Right ventricle myocardium superior (tissue), 1 donor: ENCODE data around the gene OTUB1. TPM values are rescaled to one million over a fixed set of nuclear protein-coding genes. Genes with fewer than 3 reads are reported as not detected.
"Not testable (repeated sequence)": the region's sequence is repeated elsewhere in the genome, so short reads cannot be mapped to it uniquely, and the experiment has no call there.

Experiments used
- ATAC-seq: fragments of 200-7000 bp; cut with Tn5 transposase; one replicate; pipeline ENCODE4 v1.9.1; 2020; ENCODE audit warnings: mild to moderate bottlenecking; ENCODE audit not compliant: poor library complexity
- DNase-seq: peaks from one replicate; pipeline ENCODE4 v3.0.0-alpha.2; 2020
- intact Hi-C: fragments of 100-400 bp; cut with DNase I; formaldehyde crosslinking; loops from one replicate; pipeline ENCODE4 v1.11.2; 2022
- total RNA-seq: library from RNA; stranded (reverse); fragmentation: NEBNext Ultra II Directional; extraction: Animal tissue kit (Norgen Biotek cat#: 25700); gene quantifications from one replicate; pipeline ENCODE4 v1.2.1, GENCODE V29; 2021
- donor health status: DM: no; HTN: yes; CAD: no; lungs with severe emphysema.

Gene OTUB1
- total RNA-seq, 1 donor from 2014 or later, result 52.2 TPM

- intact Hi-C loops, result no loop called here
- ATAC-seq (no peak), DNase-seq (no peak)
Measured at GRCh38 chr11:63970902-63971301, 15.3 kb upstream of the OTUB1 start.

- DNase-seq, intact Hi-C loops, ATAC-seq: not testable (repeated sequence)
Measured at GRCh38 chr11:63973912-63974258, 12.4 kb upstream of the OTUB1 start.

DNA sequence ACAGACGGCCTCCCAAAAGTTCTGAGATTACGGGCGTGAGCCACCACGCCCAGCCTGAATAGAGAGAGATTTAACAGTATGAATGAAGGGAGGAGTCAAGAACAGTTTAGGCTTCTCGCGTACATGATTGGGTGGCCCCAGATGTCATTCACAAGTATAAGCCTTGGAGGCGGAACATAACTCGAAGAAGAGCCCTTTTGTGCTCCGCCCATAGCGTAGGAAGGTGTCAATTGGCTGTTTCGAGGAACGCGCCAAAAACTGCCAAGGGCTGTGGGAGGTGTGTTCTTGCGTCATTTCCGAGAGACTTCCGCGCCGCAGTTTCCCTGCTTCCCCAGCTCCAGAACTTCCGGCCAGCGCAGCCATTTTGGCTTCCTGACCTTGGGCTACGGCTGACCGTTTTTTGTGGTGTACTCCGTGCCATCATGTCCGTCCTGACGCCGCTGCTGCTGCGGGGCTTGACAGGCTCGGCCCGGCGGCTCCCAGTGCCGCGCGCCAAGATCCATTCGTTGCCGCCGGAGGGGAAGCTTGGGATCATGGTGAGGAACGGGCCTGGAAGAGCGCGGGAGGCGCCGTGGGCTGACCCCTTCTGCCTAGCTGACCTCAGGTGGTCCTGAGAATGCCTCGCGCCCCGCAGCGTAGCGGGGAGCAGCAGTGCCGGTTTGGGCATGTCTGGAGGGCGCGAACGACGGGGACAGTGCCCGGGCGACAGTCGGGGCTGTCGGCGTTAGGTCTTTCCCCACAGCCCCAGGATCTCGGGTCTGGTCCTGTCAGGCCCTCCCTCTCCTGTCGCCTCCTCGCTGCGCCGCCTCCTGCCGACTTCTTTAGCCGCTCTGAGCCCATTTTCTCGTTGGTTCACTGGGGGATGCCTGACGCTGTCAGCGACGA is 11.7 kb upstream of the OTUB1 start, which contains the start of gene COX8A:
Gene COX8A, plus strand, starts transcription at position 362 of the 885 bp plus-strand sequence. Its CDS starts 61 bp downstream, at position 423.
- DNase-seq, result peak; percentile 97
- intact Hi-C loops, result no loop called here
- ATAC-seq, result peak; percentile 94

- intact Hi-C loops, result no loop called here
- ATAC-seq (no peak), DNase-seq (no peak)
Measured at GRCh38 chr11:63978551-63979239, 7.5 kb upstream of the OTUB1 start.

- ATAC-seq (no peak), DNase-seq (no peak)
- intact Hi-C loops, result no loop called here
Measured at GRCh38 chr11:63979426-63979825, 6.8 kb upstream of the OTUB1 start.

DNA sequence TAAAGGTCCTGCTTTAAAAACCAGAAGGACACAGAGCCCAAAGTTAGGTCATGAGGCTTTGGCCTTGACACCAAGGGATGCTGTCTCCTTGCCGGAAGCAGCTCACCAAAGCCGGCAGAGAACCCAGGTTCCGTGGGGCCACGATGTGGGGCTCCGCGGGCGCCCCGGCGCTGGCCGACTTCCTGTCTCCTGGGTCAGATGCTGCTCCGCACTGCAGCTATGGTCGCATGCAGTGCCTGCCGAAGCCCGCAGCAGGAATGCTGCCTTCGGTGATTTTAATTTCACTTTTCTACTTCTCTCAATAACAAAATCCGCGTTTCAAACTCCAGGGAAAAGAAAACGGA is 454 bp upstream of the OTUB1 start:
- intact Hi-C loops, result no loop called here
- ATAC-seq, result peak; percentile 40
- DNase-seq, result peak; percentile 75

- intact Hi-C loops, result no loop called here
- ATAC-seq (no peak), DNase-seq (no peak)
Measured at GRCh38 chr11:63986932-63987513, 785 bp downstream of the OTUB1 start.

DNA sequence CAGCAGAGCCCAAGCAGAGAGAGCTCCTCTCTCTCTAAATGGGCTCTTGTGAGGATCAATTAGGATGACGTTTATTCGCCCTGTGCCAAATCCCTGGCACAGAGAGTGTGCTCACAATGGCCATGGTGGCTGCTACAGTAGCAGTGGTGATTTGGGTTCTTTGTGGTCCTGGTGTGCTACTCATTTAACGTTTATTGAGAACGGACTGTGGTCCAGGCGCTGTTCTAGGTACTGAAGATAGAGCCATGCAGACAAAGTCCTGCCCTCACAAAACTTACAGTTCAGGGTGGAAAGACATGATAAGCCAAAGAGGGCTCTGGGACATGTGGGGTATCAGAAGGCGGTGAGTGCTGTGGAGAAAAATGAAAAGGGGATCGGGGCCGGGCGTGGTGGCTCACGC is 5.3 kb downstream of the OTUB1 start:
- intact Hi-C loops, result no loop called here
- DNase-seq (no peak), ATAC-seq (no peak)

GRCh38 chr11:63993100-63993499 is 6.9 kb downstream of the OTUB1 start:
- DNase-seq, result no peak
- ATAC-seq, result no peak
- intact Hi-C loops, result no loop called here

DNA sequence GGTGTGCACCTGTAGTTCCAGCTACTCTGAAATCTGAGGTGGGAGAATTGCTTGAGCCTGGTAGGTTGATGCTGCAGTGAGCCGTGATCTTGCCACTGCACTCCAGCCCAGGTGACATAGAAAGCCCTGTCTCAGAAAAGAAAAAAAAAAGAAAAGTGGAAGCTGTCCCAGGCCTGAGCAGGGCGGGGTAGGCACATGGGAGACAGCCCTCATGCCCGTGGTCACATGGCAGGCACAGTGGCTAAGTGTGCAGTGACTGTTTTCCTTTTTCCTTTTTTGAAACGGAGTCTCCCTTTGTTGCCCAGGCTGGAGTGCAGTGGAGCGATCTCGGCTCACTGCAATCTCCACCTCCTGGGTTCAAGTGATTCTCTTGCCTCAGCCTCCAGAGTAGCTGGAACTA is 7.8 kb downstream of the OTUB1 start:
- peak; percentile 56 for ATAC-seq
- intact Hi-C loops, result no loop called here
- no peak for DNase-seq

DNA sequence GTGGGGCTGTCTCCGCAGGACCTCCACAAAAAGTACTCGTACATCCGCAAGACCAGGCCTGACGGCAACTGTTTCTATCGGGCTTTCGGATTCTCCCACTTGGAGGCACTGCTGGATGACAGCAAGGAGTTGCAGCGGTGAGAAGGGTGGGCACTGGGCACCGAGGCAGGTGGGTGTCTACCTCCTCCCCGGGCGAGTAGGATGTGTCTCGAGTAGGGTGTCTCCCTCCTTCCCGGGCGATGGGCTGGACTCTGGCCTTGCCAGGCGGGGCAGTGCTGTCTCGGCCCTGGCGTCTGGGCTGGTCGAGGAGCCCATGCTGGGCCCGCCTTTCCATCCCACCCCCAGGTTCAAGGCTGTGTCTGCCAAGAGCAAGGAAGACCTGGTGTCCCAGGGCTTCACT is 10.3 kb downstream of the OTUB1 start:
- ATAC-seq, result no peak
- intact Hi-C loops, result no loop called here
- DNase-seq, result no peak

- intact Hi-C loops, result no loop called here
- no peak for ATAC-seq
- DNase-seq, result no peak
Measured at GRCh38 chr11:63997104-63997700, 11.0 kb downstream of the OTUB1 start.

DNA sequence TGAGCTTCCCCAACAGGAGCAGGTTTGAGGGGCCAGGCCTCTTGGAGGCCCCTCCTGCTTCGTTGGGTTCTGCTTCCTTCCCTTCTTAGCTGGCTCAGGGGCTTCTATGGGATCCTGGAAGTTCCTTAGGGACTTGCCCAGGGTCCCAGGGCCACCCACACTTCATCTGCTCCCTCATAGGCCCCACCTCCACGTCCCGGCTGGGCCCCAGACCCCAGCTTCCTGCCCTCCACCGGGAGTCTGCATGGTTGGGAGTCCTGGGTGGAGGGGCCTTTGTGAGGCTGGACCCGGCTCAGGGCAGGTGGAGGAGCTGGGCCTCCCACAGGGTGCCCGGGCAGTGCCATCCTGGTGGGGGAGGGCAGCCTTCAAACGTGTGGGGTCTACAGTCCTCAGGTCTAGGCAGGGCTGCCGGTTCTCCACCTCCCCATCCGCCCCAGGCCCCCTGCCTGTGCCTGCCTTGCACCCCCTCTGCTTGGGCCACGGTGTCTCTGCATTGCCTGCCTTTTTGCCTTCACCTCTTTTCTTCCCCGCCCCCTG is 11.6 kb downstream of the OTUB1 start:
- intact Hi-C loops, result no loop called here
- ATAC-seq (no peak), DNase-seq (no peak)

DNA sequence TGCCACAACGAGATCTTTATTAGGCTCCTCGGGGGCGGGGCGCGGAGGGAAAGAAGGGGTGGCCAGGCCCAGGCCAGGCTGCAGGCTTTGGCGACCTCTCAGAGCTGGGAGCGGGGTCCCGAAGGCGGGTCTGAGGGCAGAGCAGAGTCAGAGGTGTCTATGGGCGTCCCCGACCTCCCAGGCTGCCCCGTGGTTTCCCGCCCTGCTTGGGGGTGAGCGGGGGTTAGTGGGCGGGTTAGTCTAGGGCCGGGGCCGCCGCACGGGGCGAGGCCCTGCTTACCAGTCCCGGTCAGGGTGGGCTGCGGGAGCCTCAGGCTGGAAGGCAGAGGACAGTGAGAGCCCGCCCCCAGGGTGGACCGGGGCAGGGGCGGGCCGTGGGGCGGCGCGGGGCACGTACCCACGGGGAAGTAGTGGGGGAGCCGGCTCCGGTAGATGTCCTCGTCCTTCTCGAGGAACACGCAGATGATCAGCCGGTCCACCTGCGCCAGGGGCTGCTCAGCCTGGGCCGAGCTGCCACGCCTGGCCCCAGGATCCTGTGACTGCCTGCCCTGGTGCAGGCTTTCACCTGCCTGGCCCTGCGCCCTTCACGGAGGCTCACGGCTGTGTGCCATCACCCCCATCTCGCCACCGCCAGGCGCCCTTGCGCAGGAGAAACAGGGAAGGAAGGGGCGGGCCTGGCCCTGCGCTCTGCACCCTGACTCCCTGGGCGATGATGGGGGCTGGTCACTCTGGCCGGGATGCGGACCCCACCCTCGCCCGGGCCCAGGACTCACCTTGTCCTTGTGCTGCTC is 12.5 kb downstream of the OTUB1 start:
- intact Hi-C loops, result no loop called here
- peak; percentile 55 for DNase-seq
- no peak for ATAC-seq

DNA sequence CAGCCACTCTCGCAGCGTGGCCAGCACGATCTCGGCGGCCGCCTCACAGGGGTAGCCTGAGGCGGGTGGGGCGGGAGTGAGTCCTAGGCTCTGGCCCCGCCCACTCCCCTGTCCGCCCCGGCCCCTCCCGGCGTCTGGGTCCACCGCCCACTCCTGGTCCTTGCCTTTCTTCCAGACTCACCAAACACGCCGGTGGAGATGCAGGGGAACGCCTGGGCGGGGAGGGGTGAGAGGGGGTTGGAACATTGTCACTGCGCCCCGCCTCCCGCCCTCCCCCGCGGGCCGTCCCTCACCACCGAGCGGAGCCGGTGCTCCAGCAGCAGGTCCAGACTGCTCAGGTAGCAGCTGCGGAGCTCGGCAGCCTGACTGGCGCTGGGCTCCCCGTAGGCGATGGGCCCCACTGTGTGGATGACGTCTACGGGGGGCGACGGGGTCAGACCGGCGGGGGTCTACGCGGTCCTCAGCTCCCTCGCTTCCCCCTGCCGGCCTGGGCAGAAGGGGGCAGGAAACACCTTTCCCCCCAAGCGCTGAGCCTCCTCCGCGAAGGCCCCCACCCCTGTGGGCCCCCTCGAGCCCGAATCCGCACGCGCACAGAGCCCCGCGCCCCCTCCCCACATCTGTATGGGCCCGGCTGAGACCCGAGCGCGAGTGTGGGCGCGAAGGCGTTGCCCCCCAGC is 13.2 kb downstream of the OTUB1 start:
- ATAC-seq (peak; percentile 30), DNase-seq (peak; percentile 70)
- intact Hi-C loops, result loop anchor here (2.0 kb wide), 1 partner anchor 149 kb away; no protein-coding TSS in a partner anchor

DNA sequence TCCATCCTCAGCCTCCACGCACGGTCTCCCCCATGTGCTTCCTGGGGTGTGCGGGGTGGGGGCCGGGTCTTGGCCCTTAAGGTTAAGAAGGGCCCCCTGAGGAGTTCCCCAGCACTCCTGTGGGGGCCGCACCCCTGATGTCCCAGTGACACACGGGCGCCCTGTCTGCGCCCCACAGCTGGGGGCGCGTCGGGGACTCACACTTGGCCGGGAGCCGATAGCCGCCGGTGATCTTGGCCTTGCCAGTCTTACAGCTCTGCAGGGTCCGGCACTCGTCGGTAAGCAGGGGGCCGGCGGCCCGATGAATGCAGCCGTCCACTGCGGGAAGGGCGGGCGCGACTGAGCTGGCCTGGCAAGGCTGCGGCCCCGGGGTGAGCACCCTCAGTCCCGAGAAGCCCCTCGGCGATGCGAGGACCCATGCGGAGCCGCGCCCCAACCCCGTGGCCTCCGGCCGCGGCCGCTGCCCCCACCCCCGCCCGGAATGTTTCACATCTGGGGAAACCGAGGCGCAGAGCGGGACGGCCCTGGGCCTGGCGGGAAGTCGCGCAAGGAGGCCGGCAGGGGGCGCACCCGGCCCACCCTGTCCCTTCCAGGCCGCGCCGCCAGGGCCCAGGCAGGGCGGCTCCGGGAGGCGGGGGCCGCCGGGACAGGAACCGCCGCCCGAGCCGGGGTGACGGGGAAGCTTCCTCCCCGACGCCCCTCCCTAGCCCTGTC is 13.9 kb downstream of the OTUB1 start:
- ATAC-seq (peak; percentile 94), DNase-seq (peak; percentile 82)
- intact Hi-C loops, result loop anchor here (2.0 kb wide), 1 partner anchor 149 kb away; no protein-coding TSS in a partner anchor
